ENCODE measurements around the gene PCDH19.

DNA sequence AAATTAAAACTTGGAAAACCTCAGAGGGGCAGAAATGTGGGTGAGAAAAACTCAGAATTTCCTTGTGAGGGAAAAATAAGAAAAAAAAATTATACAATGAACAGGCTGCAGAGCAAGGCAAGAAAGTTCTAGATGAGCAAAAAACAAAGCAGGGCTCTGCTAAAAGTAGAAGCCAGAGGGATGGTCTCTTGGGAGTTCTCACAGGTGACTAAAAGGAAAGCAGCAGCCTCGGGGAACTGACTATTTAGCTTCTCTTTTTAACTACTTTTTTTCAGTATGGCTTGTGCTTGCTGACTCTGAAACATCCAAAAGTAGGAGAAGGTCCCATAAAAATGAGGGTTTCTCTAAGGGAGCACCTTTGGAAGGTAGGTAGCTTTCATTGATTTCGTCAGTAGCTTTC is 36.4 kb downstream of the PCDH19 start:
- TF ChIP-seq, protein P1, sequence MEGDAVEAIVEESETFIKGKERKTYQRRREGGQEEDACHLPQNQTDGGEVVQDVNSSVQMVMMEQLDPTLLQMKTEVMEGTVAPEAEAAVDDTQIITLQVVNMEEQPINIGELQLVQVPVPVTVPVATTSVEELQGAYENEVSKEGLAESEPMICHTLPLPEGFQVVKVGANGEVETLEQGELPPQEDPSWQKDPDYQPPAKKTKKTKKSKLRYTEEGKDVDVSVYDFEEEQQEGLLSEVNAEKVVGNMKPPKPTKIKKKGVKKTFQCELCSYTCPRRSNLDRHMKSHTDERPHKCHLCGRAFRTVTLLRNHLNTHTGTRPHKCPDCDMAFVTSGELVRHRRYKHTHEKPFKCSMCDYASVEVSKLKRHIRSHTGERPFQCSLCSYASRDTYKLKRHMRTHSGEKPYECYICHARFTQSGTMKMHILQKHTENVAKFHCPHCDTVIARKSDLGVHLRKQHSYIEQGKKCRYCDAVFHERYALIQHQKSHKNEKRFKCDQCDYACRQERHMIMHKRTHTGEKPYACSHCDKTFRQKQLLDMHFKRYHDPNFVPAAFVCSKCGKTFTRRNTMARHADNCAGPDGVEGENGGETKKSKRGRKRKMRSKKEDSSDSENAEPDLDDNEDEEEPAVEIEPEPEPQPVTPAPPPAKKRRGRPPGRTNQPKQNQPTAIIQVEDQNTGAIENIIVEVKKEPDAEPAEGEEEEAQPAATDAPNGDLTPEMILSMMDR (IDR thresholded peaks at IDR 0.05) = no peak
- no peak for TF ChIP-seq POLR2A (IDR thresholded peaks at IDR 0.05)

Measured in adrenal gland (tissue), 5 donors.